ENCODE results near the gene TLK1. TPM values are rescaled to one million over a fixed set of nuclear protein-coding genes. Genes with fewer than 3 reads are reported as not detected.

The TLK1 gene
- total RNA-seq, 1 donor from 2014 or later: 45.7 TPM

- H3K4me1 Mint-ChIP-seq (ENCODE audit: low read depth, unreplicated experiment): no peaks in the 10 kb centered on the region
- H3K27ac Mint-ChIP-seq (ENCODE audit: unreplicated experiment): no peak overlapping the region
- TF ChIP-seq, protein P1, sequence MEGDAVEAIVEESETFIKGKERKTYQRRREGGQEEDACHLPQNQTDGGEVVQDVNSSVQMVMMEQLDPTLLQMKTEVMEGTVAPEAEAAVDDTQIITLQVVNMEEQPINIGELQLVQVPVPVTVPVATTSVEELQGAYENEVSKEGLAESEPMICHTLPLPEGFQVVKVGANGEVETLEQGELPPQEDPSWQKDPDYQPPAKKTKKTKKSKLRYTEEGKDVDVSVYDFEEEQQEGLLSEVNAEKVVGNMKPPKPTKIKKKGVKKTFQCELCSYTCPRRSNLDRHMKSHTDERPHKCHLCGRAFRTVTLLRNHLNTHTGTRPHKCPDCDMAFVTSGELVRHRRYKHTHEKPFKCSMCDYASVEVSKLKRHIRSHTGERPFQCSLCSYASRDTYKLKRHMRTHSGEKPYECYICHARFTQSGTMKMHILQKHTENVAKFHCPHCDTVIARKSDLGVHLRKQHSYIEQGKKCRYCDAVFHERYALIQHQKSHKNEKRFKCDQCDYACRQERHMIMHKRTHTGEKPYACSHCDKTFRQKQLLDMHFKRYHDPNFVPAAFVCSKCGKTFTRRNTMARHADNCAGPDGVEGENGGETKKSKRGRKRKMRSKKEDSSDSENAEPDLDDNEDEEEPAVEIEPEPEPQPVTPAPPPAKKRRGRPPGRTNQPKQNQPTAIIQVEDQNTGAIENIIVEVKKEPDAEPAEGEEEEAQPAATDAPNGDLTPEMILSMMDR (IDR thresholded peaks at IDR 0.05; ENCODE audit: partially characterized antibody, unreplicated experiment): no peak
- no peaks in the 10 kb centered on the region for H3K9me3 Mint-ChIP-seq (ENCODE audit: unreplicated experiment)
- no peak overlapping the region for H3K4me3 Mint-ChIP-seq (ENCODE audit: unreplicated experiment)
- H3K27me3 Mint-ChIP-seq (ENCODE audit: unreplicated experiment): no peaks in the 10 kb centered on the region
- no peak for DNase-seq
- H3K36me3 Mint-ChIP-seq (ENCODE audit: unreplicated experiment): peaks cover 8% of the 10 kb centered on the region
These were observed 103.1 kb downstream of the TLK1 start for GRCh38 chr2:171057575-171057974.

GRCh38 chr2:171056307-171056706 lies 104.4 kb downstream of the TLK1 start:
- no peak for DNase-seq
- TF ChIP-seq, protein P1 (IDR thresholded peaks at IDR 0.05; ENCODE audit: partially characterized antibody, unreplicated experiment): no peak
- Mint-ChIP-seq H3K4me1 (ENCODE audit: low read depth, unreplicated experiment) (no peaks in the 10 kb centered on the region), H3K9me3 (ENCODE audit: unreplicated experiment) (no peaks in the 10 kb centered on the region), H3K27me3 (ENCODE audit: unreplicated experiment) (no peaks in the 10 kb centered on the region), H3K27ac (ENCODE audit: unreplicated experiment) (no peak overlapping the region), H3K36me3 (ENCODE audit: unreplicated experiment) (peaks cover 8% of the 10 kb centered on the region), H3K4me3 (ENCODE audit: unreplicated experiment) (no peak overlapping the region)

GRCh38 chr2:171049691-171050090 lies 111.0 kb downstream of the TLK1 start:
- H3K27ac Mint-ChIP-seq (ENCODE audit: unreplicated experiment): no peak overlapping the region

GRCh38 chr2:171046048-171046560 lies 114.6 kb downstream of the TLK1 start:
- Mint-ChIP-seq H3K4me1 (ENCODE audit: low read depth, unreplicated experiment) (no peaks in the 10 kb centered on the region), H3K36me3 (ENCODE audit: unreplicated experiment) (peaks cover 5% of the 10 kb centered on the region), H3K9me3 (ENCODE audit: unreplicated experiment) (peaks cover 1% of the 10 kb centered on the region), H3K27me3 (ENCODE audit: unreplicated experiment) (no peaks in the 10 kb centered on the region), H3K27ac (ENCODE audit: unreplicated experiment) (no peak overlapping the region), H3K4me3 (ENCODE audit: unreplicated experiment) (no peak overlapping the region)
- no peak for DNase-seq
- TF ChIP-seq, protein P1 (IDR thresholded peaks at IDR 0.05; ENCODE audit: partially characterized antibody, unreplicated experiment): no peak

More at GRCh38 chr2:171049691-171050090, 111.0 kb downstream of the TLK1 start:
- Mint-ChIP-seq H3K27me3 (ENCODE audit: unreplicated experiment) (no peaks in the 10 kb centered on the region), H3K9me3 (ENCODE audit: unreplicated experiment) (no peaks in the 10 kb centered on the region), H3K4me1 (ENCODE audit: low read depth, unreplicated experiment) (no peaks in the 10 kb centered on the region), H3K36me3 (ENCODE audit: unreplicated experiment) (peaks cover 3% of the 10 kb centered on the region), H3K4me3 (ENCODE audit: unreplicated experiment) (no peak overlapping the region)
- TF ChIP-seq, protein P1 (IDR thresholded peaks at IDR 0.05; ENCODE audit: partially characterized antibody, unreplicated experiment): no peak
- no peak for DNase-seq

DNA sequence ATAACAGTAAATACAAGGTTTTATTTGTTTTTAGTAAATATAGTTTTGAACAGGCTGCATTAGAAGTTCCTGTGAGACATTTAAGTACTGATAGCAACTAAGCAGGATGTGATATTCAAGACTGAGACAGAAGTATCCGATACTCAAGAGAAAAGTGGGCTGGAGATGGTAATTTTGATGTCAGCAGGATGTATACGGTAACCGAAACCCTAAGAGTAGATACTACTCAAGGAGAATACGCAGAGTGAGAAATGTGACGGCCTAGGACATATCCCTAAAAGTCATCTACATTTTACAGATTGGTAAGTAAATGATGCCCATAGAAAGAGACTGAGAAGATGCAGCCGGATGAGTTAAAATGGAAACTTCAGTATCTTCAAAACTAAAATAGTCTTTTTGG lies 116.3 kb downstream of the TLK1 start:
- no peak for DNase-seq
- Mint-ChIP-seq H3K27ac (ENCODE audit: unreplicated experiment) (no peak overlapping the region), H3K27me3 (ENCODE audit: unreplicated experiment) (no peaks in the 10 kb centered on the region)

More for the DNA sequence above, 116.3 kb downstream of the TLK1 start:
- Mint-ChIP-seq H3K4me3 (ENCODE audit: unreplicated experiment) (no peak overlapping the region), H3K4me1 (ENCODE audit: low read depth, unreplicated experiment) (no peaks in the 10 kb centered on the region), H3K9me3 (ENCODE audit: unreplicated experiment) (peaks cover 1% of the 10 kb centered on the region), H3K36me3 (ENCODE audit: unreplicated experiment) (peaks cover 5% of the 10 kb centered on the region)
- TF ChIP-seq, protein P1 (IDR thresholded peaks at IDR 0.05; ENCODE audit: partially characterized antibody, unreplicated experiment): no peak

All from glutamatergic neuron (in vitro differentiated cells).